GM12875 (cell line): ENCODE results near the gene SMAD3.
"Not testable (repeated sequence)": the region's sequence is repeated elsewhere in the genome, so short reads cannot be mapped to it uniquely, and the experiment has no call there.

Experiments
- H3K4me3 ChIP-seq: one replicate; pipeline ENCODE4 v1.5.1; 2011; ENCODE audit warnings: low read depth, low read length, control low read depth
- CTCF ChIP-seq: IDR thresholded peaks from 2 replicates; pipeline ENCODE4 v1.5.1; 2011; ENCODE audit warnings: low read depth, mild to moderate bottlenecking, control low read depth, inconsistent platforms, low read length, moderate library complexity, borderline replicate concordance; ENCODE audit not compliant: insufficient read depth

SMAD3 gene

GRCh38 chr15:67068710-67069400 lies 3.5 kb downstream of the SMAD3 start:
- no peak for TF ChIP-seq CTCF
- peak overlapping the region; percentile 27 for H3K4me3 ChIP-seq

GRCh38 chr15:67070150-67070549 lies 4.7 kb downstream of the SMAD3 start:
- TF ChIP-seq CTCF, result no peak
- H3K4me3 ChIP-seq, result no peak overlapping the region

- no peak for TF ChIP-seq CTCF
- no peak overlapping the region for H3K4me3 ChIP-seq
Observed at GRCh38 chr15:67070892-67071664, 5.7 kb downstream of the SMAD3 start.

GRCh38 chr15:67072442-67072841 lies 7.0 kb downstream of the SMAD3 start:
- H3K4me3 ChIP-seq, result no peak overlapping the region
- TF ChIP-seq CTCF, result no peak

GRCh38 chr15:67072958-67073357 lies 7.6 kb downstream of the SMAD3 start:
- TF ChIP-seq CTCF, result no peak
- no peak overlapping the region for H3K4me3 ChIP-seq

GRCh38 chr15:67074886-67075229 lies 9.5 kb downstream of the SMAD3 start:
- H3K4me3 ChIP-seq, result no peak overlapping the region
- no peak for TF ChIP-seq CTCF

- not testable (repeated sequence) for H3K4me3 ChIP-seq
Observed at GRCh38 chr15:67075555-67076135, 10.2 kb downstream of the SMAD3 start.
